GM23248 (cell line): ENCODE measurements around the gene ZDHHC9.

Source experiments
- EZH2 ChIP-seq: fragments of 200-600 bp; sonication (generic); IDR thresholded peaks from 2 replicates; pipeline ENCODE4 v1.6.1; 2018; ENCODE audit warnings: antibody characterized with exemption, mild to moderate bottlenecking; ENCODE audit not compliant: insufficient read depth, poor library complexity, severe bottlenecking
- EZH2phosphoT487 ChIP-seq: fragments of 200-600 bp; sonication (generic); IDR thresholded peaks from 2 replicates; pipeline ENCODE4 v1.6.1; 2018; ENCODE audit warnings: antibody characterized with exemption, moderate library complexity, mild to moderate bottlenecking, low read depth; ENCODE audit not compliant: insufficient read depth

DNA sequence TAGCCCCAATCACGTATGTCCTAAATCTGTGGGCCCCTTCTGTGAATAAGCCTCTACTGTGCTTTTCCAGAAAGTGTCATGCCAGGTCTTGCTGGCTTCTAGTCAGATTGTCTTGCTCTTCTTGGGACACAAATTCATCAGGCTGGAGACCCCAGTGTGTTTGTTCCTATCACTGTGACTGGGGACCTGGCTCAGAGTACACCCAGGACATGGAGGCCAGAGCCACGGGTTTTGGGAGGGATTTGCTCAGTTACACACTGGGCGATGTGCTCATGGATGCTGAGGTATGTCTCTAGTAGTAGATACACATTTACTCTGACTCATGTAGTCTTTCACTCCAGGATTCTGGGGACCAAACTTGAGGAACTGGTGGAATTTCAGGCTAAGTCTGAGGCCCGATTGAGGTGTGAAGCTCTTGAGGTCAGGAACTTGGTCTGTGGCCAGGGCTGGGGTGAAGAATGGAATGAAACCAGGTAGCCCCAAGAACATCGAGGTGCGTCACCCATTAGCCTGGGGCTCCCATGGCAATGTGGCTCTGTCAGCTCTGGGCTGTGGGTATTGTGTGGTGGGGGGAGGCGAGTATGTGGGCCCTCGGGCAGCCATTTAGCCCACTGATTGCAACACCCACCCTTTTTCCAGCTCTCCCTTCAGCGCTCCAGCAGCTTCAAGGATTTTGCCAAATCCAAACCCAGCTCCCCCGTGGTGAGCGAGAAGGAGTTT, 56.2 kb downstream of the ZDHHC9 start:
- TF ChIP-seq EZH2, result no peak
- TF ChIP-seq EZH2phosphoT487, result no peak
